BLaER1 treated with 17β-estradiol and CSF1 and Interleukin-3, amounts not matched to agents 10 nM and 100 nM (cell line): ENCODE data around the gene TET2.

Source experiments
- H3K27ac ChIP-seq, 11 experiments: shearing (Covaris generic); formaldehyde crosslinking; 2 replicates each; pipeline ENCODE4 v1.8.1; 2022
- H3K27me3 ChIP-seq, 11 experiments: shearing (Covaris generic); formaldehyde crosslinking; 2 replicates each; pipeline ENCODE4 v1.8.1; 2022
- H3K36me3 ChIP-seq, 11 experiments: shearing (Covaris generic); formaldehyde crosslinking; 2 replicates each; pipeline ENCODE4 v1.8.1; 2022
- H3K4me1 ChIP-seq, 10 experiments: shearing (Covaris generic); formaldehyde crosslinking; 2 replicates each; pipeline ENCODE4 v1.8.1; 2022
- H3K4me2 ChIP-seq, 11 experiments: shearing (Covaris generic); formaldehyde crosslinking; 2 replicates each; pipeline ENCODE4 v1.8.1; 2022
- H3K4me3 ChIP-seq, 10 experiments: shearing (Covaris generic); formaldehyde crosslinking; 2 replicates each; pipeline ENCODE4 v1.8.1; 2022
- H3K9ac ChIP-seq, 11 experiments: shearing (Covaris generic); formaldehyde crosslinking; 2 replicates each; pipeline ENCODE4 v1.8.1; 2022
- H3K9me3 ChIP-seq, 11 experiments: shearing (Covaris generic); formaldehyde crosslinking; replicated peaks in 1 of 11; 2 replicates each; pipeline ENCODE4 v1.8.1; 2022
- H4K20me1 ChIP-seq, 11 experiments: shearing (Covaris generic); formaldehyde crosslinking; 2 replicates each; pipeline ENCODE4 v1.8.1; 2022
- Cebpa-rat ChIP-seq, 11 experiments: shearing (Covaris generic); IDR thresholded peaks; 2 replicates each; pipeline ENCODE4 v1.8.1; 2022

The TET2 gene

DNA sequence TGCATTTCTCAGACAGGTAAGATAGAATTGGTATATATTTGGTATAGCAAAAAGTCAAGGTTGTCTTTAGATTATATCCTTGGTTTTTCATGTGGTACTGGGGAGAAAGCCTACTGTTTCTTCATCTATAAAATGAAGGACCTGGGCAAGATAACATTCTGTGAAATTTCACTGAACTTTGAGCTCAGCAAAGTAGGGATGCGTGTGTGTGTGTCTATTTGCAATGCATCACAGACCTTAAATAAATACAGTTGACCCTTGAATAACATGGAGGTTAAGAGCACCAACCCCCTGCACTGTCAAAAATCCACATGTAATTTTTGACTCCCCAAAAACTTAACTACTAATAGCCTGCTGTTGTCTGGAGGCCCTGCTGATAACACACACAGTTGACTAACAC, 25.2 kb downstream of the TET2 start:
- Histone ChIP-seq H3K36me3 (peaks cover 45 to 91% (median 62%) of the 10 kb centered on the region in 11 experiments), H3K27ac (no peak overlapping the region), H3K27me3 (no peaks in the 10 kb centered on the region), H3K4me2 (peak overlapping the region in 2 of 11 experiments; percentile 65 to 70; a peak in 3 of 22 replicates), H3K9me3 (peaks cover 25 to 83% (median 60%) of the 10 kb centered on the region in 11 experiments; a peak in 21 of 22 replicates), H3K9ac (no peak overlapping the region), H4K20me1 (peaks cover 0 to 100% (median 36%) of the 10 kb centered on the region in 11 experiments; a peak in 13 of 22 replicates), H3K4me3 (no peak overlapping the region), H3K4me1 (peaks cover 0 to 56% (median 9%) of the 10 kb centered on the region in 10 experiments; a peak in 13 of 20 replicates)
- TF ChIP-seq Cebpa-rat (IDR thresholded peaks at IDR 0.05), result no peak

- Histone ChIP-seq H3K4me3 (no peak overlapping the region), H3K9ac (no peak overlapping the region), H3K36me3 (peaks cover 33 to 93% (median 55%) of the 10 kb centered on the region in 11 experiments), H4K20me1 (peaks cover 0 to 100% (median 32%) of the 10 kb centered on the region in 11 experiments; a peak in 13 of 22 replicates), H3K4me1 (peaks cover 0 to 69% (median 9%) of the 10 kb centered on the region in 10 experiments; a peak in 13 of 20 replicates), H3K4me2 (no peak overlapping the region), H3K27me3 (no peaks in the 10 kb centered on the region), H3K27ac (no peak overlapping the region), H3K9me3 (peaks cover 25 to 67% (median 50%) of the 10 kb centered on the region in 11 experiments; a peak in 20 of 22 replicates)
- no peak for TF ChIP-seq Cebpa-rat (IDR thresholded peaks at IDR 0.05)
These were observed 27.4 kb downstream of the TET2 start for GRCh38 chr4:105174098-105174497.

DNA sequence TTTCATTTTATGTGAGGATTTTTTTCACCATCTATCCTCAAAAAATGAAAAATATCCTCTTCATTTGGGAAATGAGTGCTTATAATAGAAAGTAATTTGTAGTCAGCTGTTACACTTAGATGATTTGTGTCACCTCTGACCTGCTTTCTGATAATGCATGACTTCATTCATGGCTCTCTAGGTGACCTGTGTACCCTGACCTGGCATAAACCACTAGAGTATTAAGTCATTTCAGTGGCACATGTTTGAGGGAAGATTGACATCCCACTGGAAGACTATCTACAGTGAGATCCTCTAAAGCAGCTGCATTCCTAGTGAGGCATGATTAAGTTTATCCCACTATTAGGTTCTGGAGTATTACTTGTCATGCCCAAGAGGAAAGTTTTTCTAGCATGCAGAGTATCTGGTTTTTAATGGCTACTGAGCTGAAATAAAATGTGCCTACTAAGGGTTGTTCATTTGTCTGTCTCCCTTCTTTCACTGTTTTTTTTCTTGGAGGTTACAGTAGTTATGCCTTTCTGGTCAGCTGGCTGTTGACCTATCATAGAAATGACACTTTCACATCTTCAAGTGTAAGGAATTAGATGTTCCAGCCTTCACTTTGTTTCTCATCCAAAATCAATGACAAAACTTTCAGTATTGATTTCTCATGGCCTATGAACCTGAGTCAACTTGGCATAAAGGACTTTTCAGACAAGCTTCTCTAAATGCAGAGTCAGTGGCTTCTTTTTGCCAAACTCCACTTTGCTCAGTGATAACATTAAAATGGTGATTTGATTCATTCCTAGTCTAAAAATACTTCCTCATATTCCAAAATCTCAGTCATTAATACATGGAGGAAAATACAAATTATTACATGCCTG, 33.1 kb downstream of the TET2 start:
- peaks cover 0 to 72% (median 0%) of the 10 kb centered on the region in 10 experiments; a peak in 7 of 20 replicates for H3K4me1 ChIP-seq
- peaks cover 0 to 100% (median 43%) of the 10 kb centered on the region in 11 experiments; a peak in 17 of 22 replicates for H4K20me1 ChIP-seq
- H3K27me3 ChIP-seq, result no peaks in the 10 kb centered on the region
- H3K9ac ChIP-seq, result no peak overlapping the region
- no peak for TF ChIP-seq Cebpa-rat (IDR thresholded peaks at IDR 0.05)
- H3K36me3 ChIP-seq, result peaks cover 4 to 84% (median 30%) of the 10 kb centered on the region in 11 experiments; a peak in 17 of 22 replicates
- H3K4me2 ChIP-seq, result no peak overlapping the region
- no peak overlapping the region; a peak in 1 of 22 replicates for H3K27ac ChIP-seq
- peaks cover 9 to 25% (median 19%) of the 10 kb centered on the region in 11 experiments; a peak in 20 of 22 replicates for H3K9me3 ChIP-seq
- H3K4me3 ChIP-seq, result no peak overlapping the region

GRCh38 chr4:105181259-105181658, 34.6 kb downstream of the TET2 start:
- Histone ChIP-seq H3K9ac (no peak overlapping the region), H3K9me3 (peaks cover 0 to 12% (median 5%) of the 10 kb centered on the region in 11 experiments; a peak in 9 of 22 replicates), H3K27ac (no peak overlapping the region), H3K4me1 (peaks cover 0 to 86% (median 0%) of the 10 kb centered on the region in 10 experiments; a peak in 7 of 20 replicates), H3K4me3 (no peak overlapping the region), H3K36me3 (peaks cover 0 to 84% (median 19%) of the 10 kb centered on the region in 11 experiments; a peak in 16 of 22 replicates), H4K20me1 (peaks cover 0 to 100% (median 55%) of the 10 kb centered on the region in 11 experiments; a peak in 17 of 22 replicates), H3K4me2 (no peak overlapping the region), H3K27me3 (no peaks in the 10 kb centered on the region)
- no peak for TF ChIP-seq Cebpa-rat (IDR thresholded peaks at IDR 0.05)

- H3K36me3 ChIP-seq, result peaks cover 0 to 83% (median 17%) of the 10 kb centered on the region in 11 experiments; a peak in 14 of 22 replicates
- peaks cover 0 to 90% (median 0%) of the 10 kb centered on the region in 10 experiments; a peak in 7 of 20 replicates for H3K4me1 ChIP-seq
- peaks cover 0 to 100% (median 62%) of the 10 kb centered on the region in 11 experiments; a peak in 17 of 22 replicates for H4K20me1 ChIP-seq
- TF ChIP-seq Cebpa-rat (IDR thresholded peaks at IDR 0.05), result no peak
- H3K9ac ChIP-seq, result no peak overlapping the region
- no peaks in the 10 kb centered on the region for H3K27me3 ChIP-seq
- peaks cover 0 to 8% (median 0%) of the 10 kb centered on the region in 11 experiments; a peak in 4 of 22 replicates for H3K9me3 ChIP-seq
- no peak overlapping the region for H3K4me3 ChIP-seq
- H3K27ac ChIP-seq, result no peak overlapping the region
- 0 out of 22 replicates have a peak overlapping the region, but pooled peaks of 1 of the 11 experiments have one; percentile 3 for H3K4me2 ChIP-seq
These were observed 35.5 kb downstream of the TET2 start for GRCh38 chr4:105182211-105182610.

DNA sequence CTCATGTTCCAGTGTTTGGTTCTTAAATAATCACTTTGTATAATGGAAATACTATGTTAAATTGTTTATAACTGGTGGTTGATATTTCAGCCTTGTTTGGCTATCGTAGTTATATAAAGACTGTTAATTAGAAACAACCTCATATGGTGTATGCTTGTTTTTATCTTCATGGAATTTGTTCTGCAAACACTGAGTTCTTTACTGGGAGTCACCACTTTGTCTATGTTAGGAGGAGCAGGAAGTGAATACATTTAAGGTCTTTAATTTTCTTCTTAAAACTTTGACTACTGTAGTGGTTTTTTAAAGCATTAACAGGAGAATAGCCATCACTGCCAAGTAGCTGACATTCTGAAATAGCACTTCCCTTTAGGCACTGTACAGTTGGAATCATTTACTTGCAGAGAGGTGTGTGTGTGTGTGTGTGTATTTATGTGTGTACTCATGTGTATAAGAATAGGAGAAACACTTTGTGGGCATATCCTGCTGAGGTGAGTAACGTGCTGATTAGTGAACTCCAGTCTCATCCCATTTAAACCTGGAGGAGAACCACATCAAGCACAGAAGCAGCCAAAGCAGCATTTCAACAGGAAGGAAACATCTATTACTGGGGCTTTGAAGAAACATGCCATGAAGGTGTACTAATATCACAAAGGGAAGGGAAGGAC, 37.8 kb downstream of the TET2 start:
- H3K27ac ChIP-seq, result no peak overlapping the region

DNA sequence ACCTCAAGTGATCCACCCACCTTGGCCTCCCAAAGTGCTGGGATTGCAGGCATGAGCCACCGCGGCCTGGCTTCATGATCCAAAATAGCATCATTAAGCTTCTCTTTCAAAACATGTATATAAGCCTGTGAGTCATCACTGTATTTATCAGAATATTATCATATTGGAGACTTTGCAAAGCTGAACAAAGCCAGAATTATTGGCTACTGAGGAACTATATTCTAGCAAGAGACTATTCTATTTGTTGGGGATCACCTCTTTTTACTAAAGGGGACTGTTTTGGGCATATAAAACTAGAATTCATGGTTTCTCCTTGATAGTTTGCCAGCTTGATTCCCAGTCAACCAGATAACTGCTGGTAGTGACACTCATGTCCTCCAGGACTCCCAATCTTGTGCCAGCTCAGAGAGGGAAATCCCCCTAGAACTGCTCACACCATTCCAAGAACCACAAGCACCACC, 40.1 kb downstream of the TET2 start:
- H3K36me3 ChIP-seq, result peaks cover 4 to 85% (median 31%) of the 10 kb centered on the region in 11 experiments; a peak in 17 of 22 replicates
- no peak for TF ChIP-seq Cebpa-rat (IDR thresholded peaks at IDR 0.05)
- H3K9ac ChIP-seq, result no peak overlapping the region
- H3K4me1 ChIP-seq, result peaks cover 5 to 97% (median 10%) of the 10 kb centered on the region in 10 experiments
- H4K20me1 ChIP-seq, result peaks cover 0 to 100% (median 59%) of the 10 kb centered on the region in 11 experiments; a peak in 16 of 22 replicates
- H3K4me2 ChIP-seq, result peak overlapping the region in 3 of 11 experiments; percentile 27 to 60 (median 28); a peak in 6 of 22 replicates
- H3K9me3 ChIP-seq, result no peaks in the 10 kb centered on the region; a peak in 1 of 22 replicates
- H3K27me3 ChIP-seq, result no peaks in the 10 kb centered on the region
- no peak overlapping the region for H3K4me3 ChIP-seq
- H3K27ac ChIP-seq, result no peak overlapping the region; a peak in 1 of 22 replicates

More for the DNA sequence above, 37.8 kb downstream of the TET2 start:
- no peak for TF ChIP-seq Cebpa-rat (IDR thresholded peaks at IDR 0.05)
- peak overlapping the region in 2 of 11 experiments; percentile 2 to 28; a peak in 1 of 22 replicates for H3K4me2 ChIP-seq
- H3K9me3 ChIP-seq, result no peaks in the 10 kb centered on the region; a peak in 1 of 22 replicates
- H3K36me3 ChIP-seq, result peaks cover 0 to 81% (median 15%) of the 10 kb centered on the region in 11 experiments; a peak in 13 of 22 replicates
- H3K4me1 ChIP-seq, result peaks cover 0 to 94% (median 0%) of the 10 kb centered on the region in 10 experiments; a peak in 7 of 20 replicates
- peaks cover 0 to 100% (median 51%) of the 10 kb centered on the region in 11 experiments; a peak in 17 of 22 replicates for H4K20me1 ChIP-seq
- H3K27me3 ChIP-seq, result no peaks in the 10 kb centered on the region
- no peak overlapping the region for H3K4me3 ChIP-seq
- no peak overlapping the region for H3K9ac ChIP-seq
